B cell (primary cell): ENCODE measurements around the gene EVPL.

Source experiments
- CTCF ChIP-seq: fragments of 200-600 bp; IDR thresholded peaks from one replicate; pipeline ENCODE4 v1.8.0; 2022; ENCODE audit warnings: antibody characterized with exemption, mild to moderate bottlenecking
- EZH2 ChIP-seq: IDR thresholded peaks from 2 replicates; pipeline ENCODE4 v1.6.1; 2012; ENCODE audit warnings: borderline replicate concordance, low read depth, mild to moderate bottlenecking, moderate library complexity, low read length; ENCODE audit not compliant: insufficient read depth, poor library complexity, severe bottlenecking

GRCh38 chr17:76051561-76051960 is 24.5 kb upstream of the EVPL start:
- TF ChIP-seq CTCF (no peak), EZH2 (no peak)
